ENCODE data around the gene IFT74. TPM values are rescaled to one million over a fixed set of nuclear protein-coding genes. Genes with fewer than 3 reads are reported as not detected.

IFT74 gene
- total and polyA plus RNA-seq, 12 donors = 12.1 to 39.2 (median 19.5) TPM

GRCh38 chr9:27019589-27019988 lies 63.4 kb downstream of the IFT74 start:
- no peak for TF ChIP-seq CTCF (IDR thresholded peaks at IDR 0.05)
- Histone ChIP-seq H3K36me3 (replicated peaks in 1 of 2) (peaks cover 0 to 48% of the 10 kb centered on the region in 2 donors), H3K4me3 (no peak overlapping the region), H3K27ac (no peak overlapping the region), H3K4me1 (replicated peaks in 1 of 2) (no peaks in the 10 kb centered on the region), H3K9me3 (replicated peaks in 1 of 3) (no peaks in the 10 kb centered on the region), H3K27me3 (no peaks in the 10 kb centered on the region)
- intact Hi-C loops (cut with DNase I) = no loop called here
- no peak for DNase-seq

DNA sequence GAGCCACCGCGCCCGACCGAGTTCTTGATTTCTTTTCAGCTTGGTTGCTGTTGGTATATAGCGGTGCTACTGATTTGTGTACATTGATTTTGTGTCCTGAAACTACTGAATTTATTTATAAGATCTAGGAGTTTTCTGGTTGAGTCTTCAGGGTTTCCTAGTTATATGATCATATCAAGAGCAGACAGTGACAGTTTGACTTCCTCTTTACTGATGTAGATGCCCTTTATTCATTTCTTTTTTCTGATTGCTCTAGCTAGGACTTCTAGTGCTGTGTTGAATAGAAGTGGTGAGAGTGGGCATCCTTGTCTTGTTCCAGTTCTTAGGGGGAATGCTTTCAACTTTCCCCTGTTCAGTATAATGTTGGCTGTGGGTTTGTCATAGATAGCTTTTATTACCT lies 66.7 kb downstream of the IFT74 start:
- no peak overlapping the region for H3K4me3 ChIP-seq
- H3K36me3 ChIP-seq (replicated peaks in 1 of 2) = peaks cover 0 to 32% of the 10 kb centered on the region in 2 donors
- TF ChIP-seq POLR2A (IDR thresholded peaks at IDR 0.05) (no peak), CTCF (IDR thresholded peaks at IDR 0.05) (no peak)
- no peaks in the 10 kb centered on the region for H3K9me3 ChIP-seq (replicated peaks in 1 of 3)
- H3K27me3 ChIP-seq = no peaks in the 10 kb centered on the region
- intact Hi-C loops (cut with DNase I) = no loop called here
- no peak overlapping the region for H3K27ac ChIP-seq
- no peaks in the 10 kb centered on the region for H3K4me1 ChIP-seq (replicated peaks in 1 of 2)
- DNase-seq = no peak
- WGBS, 4 donors = 90 to 99% (median 98%) methylated on average over 5 of the region's 5 CpGs

DNA sequence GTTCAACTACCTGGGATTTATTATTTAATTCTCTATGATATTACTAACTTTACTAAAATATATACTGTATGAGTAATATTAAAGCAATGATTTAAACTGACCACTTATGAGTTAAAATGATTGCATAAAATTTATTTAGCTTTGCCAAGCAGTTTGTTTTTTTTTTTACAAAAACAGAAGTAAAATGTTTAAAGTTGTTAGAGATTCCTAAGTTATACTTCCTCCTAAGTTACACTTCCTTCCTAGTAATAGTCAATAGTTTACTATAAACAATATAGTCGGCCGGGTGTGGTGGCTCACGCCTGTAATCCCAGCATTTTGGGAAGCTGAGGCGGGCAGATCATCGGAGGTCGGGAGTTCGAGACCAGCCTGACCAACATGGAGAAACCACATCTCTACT lies 73.0 kb downstream of the IFT74 start:
- H3K4me1 ChIP-seq (replicated peaks in 1 of 2) = no peaks in the 10 kb centered on the region
- no peaks in the 10 kb centered on the region for H3K27me3 ChIP-seq
- no peak for DNase-seq
- intact Hi-C loops (cut with DNase I) = no loop called here
- peaks cover 0 to 8% of the 10 kb centered on the region in 2 donors for H3K36me3 ChIP-seq (replicated peaks in 1 of 2)
- no peak overlapping the region for H3K27ac ChIP-seq
- TF ChIP-seq CTCF (IDR thresholded peaks at IDR 0.05) = no peak
- H3K4me3 ChIP-seq = no peak overlapping the region
- H3K9me3 ChIP-seq (replicated peaks in 1 of 3) = no peaks in the 10 kb centered on the region
- WGBS, 4 donors = 80 to 90% (median 88%) methylated on average over 7 of the region's 7 CpGs

GRCh38 chr9:27033815-27034403 lies 77.7 kb downstream of the IFT74 start:
- Histone ChIP-seq H3K27me3 (no peaks in the 10 kb centered on the region), H3K36me3 (replicated peaks in 1 of 2) (no peaks in the 10 kb centered on the region), H3K4me1 (replicated peaks in 1 of 2) (no peaks in the 10 kb centered on the region), H3K4me3 (no peak overlapping the region), H3K27ac (no peak overlapping the region), H3K9me3 (replicated peaks in 1 of 3) (no peaks in the 10 kb centered on the region)
- DNase-seq = peak; percentile 20 to 86 (median 54)
- TF ChIP-seq POLR2A (IDR thresholded peaks at IDR 0.05) = no peak
- peak; percentile 61 to 80 (median 70) for TF ChIP-seq CTCF (IDR thresholded peaks at IDR 0.05)
- WGBS, 4 donors = 3 to 7% (median 4%) methylated on average over 4 of the region's 4 CpGs
- intact Hi-C loops (cut with DNase I) = loop anchor here in 1 of 2 donors (5.0 kb wide), 1 partner anchor 243 kb away; no protein-coding TSS in a partner anchor

All from adrenal gland (tissue), 12 donors.